GM12878 (cell line): ENCODE data around the gene RASGRP3. TPM values are rescaled to one million over a fixed set of nuclear protein-coding genes. Genes with fewer than 3 reads are reported as not detected.

ENCODE experiments used
- ATAC-seq: fragments of 200-7000 bp; cut with Tn5 transposase; 3 replicates; pipeline ENCODE4 v1.9.1; 2020; ENCODE audit warnings: mild to moderate bottlenecking, moderate library complexity
- BruUV-seq: library from RNA; stranded (reverse); fragments of 400-500 nt; replicated peaks from 2 replicates; lab custom pipeline; 2021; lab: Mats Ljungman, UMichigan
- CTCF ChIA-PET: fragments of 300-600 bp; sonication (Branson Sonifier 250); formaldehyde crosslinking; extraction: SDS; loops from one replicate; lab custom pipeline; 2021; ENCODE audit warnings: inconsistent platforms; lab: Yijun Ruan, JAX
- POLR2A ChIA-PET: fragments of 350-600 bp; formaldehyde crosslinking; extraction: SDS; loops from one replicate; lab custom pipeline; 2021; ENCODE audit warnings: inconsistent platforms; lab: Charles Lee
- RAD21 ChIA-PET: fragments of 300-600 bp; sonication (Branson Sonifier 250); formaldehyde crosslinking; loops from one replicate; lab custom pipeline; 2023; ENCODE audit warnings: antibody characterized with exemption; ENCODE audit not compliant: unreplicated experiment; lab: Charles Lee
- SMC1A ChIA-PET: fragments of 300-600 bp; sonication (Branson Sonifier 250); formaldehyde crosslinking; loops from one replicate; lab custom pipeline; 2023; ENCODE audit not compliant: unreplicated experiment, uncharacterized antibody; lab: Charles Lee
- DNase-seq: peaks from one replicate; pipeline ENCODE4 v3.0.0-alpha.2; 2011; ENCODE audit warnings: low read depth, low spot score
- FAIRE-seq: peaks from 3 replicates; lab custom pipeline; 2011; peaks lifted over from hg19 to GRCh38; lab: Jason Lieb, UNC
- H2AFZ ChIP-seq: 2 replicates; pipeline ENCODE4 v1.6.0; 2011; ENCODE audit warnings: low read depth, low read length, control low read depth; ENCODE audit not compliant: control insufficient read depth
- H3K27ac ChIP-seq: 2 replicates; pipeline ENCODE4 v1.5.1; 2011; ENCODE audit warnings: control low read depth; ENCODE audit not compliant: control insufficient read depth, insufficient read depth
- H3K27me3 ChIP-seq, 2 experiments: replicated peaks in 1 of 2; 2 replicates each; pipeline versions ENCODE4 v1.6.0 to v1.6.1; 2011; ENCODE audit warnings: low read length in 1 of 2; ENCODE audit not compliant: control insufficient read depth in 2 of 2, insufficient read depth in 2 of 2
- H3K36me3 ChIP-seq, 2 experiments: 2 replicates each; pipeline ENCODE4 v1.5.1; 2011; ENCODE audit warnings: low read length in 1 of 2; ENCODE audit not compliant: control insufficient read depth in 2 of 2, insufficient read depth in 2 of 2
- H3K4me1 ChIP-seq: 2 replicates; pipeline ENCODE4 v1.6.1; 2011; ENCODE audit warnings: mild to moderate bottlenecking, low read length, moderate library complexity, mixed read lengths; ENCODE audit not compliant: control insufficient read depth, insufficient read depth
- H3K4me2 ChIP-seq: 2 replicates; pipeline ENCODE4 v1.6.0; 2011; ENCODE audit warnings: control low read depth; ENCODE audit not compliant: control insufficient read depth, insufficient read depth
- H3K4me3 ChIP-seq: fragments of 200-600 bp; sonication (generic); 2 replicates; pipeline ENCODE4 v1.5.1; 2016
- H3K79me2 ChIP-seq: 2 replicates; pipeline ENCODE4 v1.6.0; 2011; ENCODE audit warnings: low read length; ENCODE audit not compliant: control insufficient read depth, insufficient read depth
- H3K9ac ChIP-seq: 2 replicates; pipeline ENCODE4 v1.8.0; 2011; ENCODE audit warnings: low read length, control low read depth, mixed read lengths; ENCODE audit not compliant: control insufficient read depth, insufficient read depth
- H3K9me3 ChIP-seq: replicated peaks from 3 replicates; pipeline ENCODE4 v1.5.1; 2011; ENCODE audit warnings: mild to moderate bottlenecking, low read length; ENCODE audit not compliant: control insufficient read depth, insufficient read depth
- H4K20me1 ChIP-seq: 2 replicates; pipeline ENCODE4 v1.6.0; 2011; ENCODE audit not compliant: control insufficient read depth, insufficient read depth
- CBFB ChIP-seq: IDR thresholded peaks from 2 replicates; pipeline ENCODE4 v1.6.1; 2016; ENCODE audit warnings: antibody characterized with exemption, low read depth
- CREM ChIP-seq: IDR thresholded peaks from 2 replicates; pipeline ENCODE4 v1.6.1; 2014; ENCODE audit warnings: antibody characterized with exemption, low read depth
- E2F4 ChIP-seq: IDR thresholded peaks from 2 replicates; pipeline ENCODE4 v1.6.1; 2012; ENCODE audit warnings: low read depth, low read length, improper control_type of control experiment
- ESRRA ChIP-seq: IDR thresholded peaks from 2 replicates; pipeline ENCODE4 v1.6.1; 2012; ENCODE audit warnings: mild to moderate bottlenecking, low read length, improper control_type of control experiment
- JUND ChIP-seq: IDR thresholded peaks from 2 replicates; pipeline ENCODE4 v1.6.1; 2012; ENCODE audit warnings: low read depth, mild to moderate bottlenecking, low read length, improper control_type of control experiment, moderate library complexity
- KAT2A ChIP-seq: conservative IDR thresholded peaks from 2 replicates; pipeline ENCODE4 v1.6.1; 2011; ENCODE audit warnings: low read depth, low read length; ENCODE audit not compliant: control insufficient read depth
- LARP7 ChIP-seq: fragments of 450-650 bp; IDR thresholded peaks from 2 replicates; pipeline ENCODE4 v1.6.1; 2017; ENCODE audit warnings: mild to moderate bottlenecking
- MLLT1 ChIP-seq: fragments of 450-650 bp; IDR thresholded peaks from 2 replicates; pipeline ENCODE4 v1.6.1; 2016; ENCODE audit warnings: mild to moderate bottlenecking
- NFXL1 ChIP-seq: fragments of 450-650 bp; IDR thresholded peaks from 2 replicates; pipeline ENCODE4 v1.6.1; 2017; ENCODE audit warnings: antibody characterized with exemption, mild to moderate bottlenecking, borderline replicate concordance
- PBX3 ChIP-seq: IDR thresholded peaks from 2 replicates; pipeline ENCODE4 v1.6.1; 2011; ENCODE audit warnings: mild to moderate bottlenecking, low read depth, low read length, moderate library complexity; ENCODE audit not compliant: insufficient replicate concordance
- POLR2AphosphoS5 ChIP-seq: IDR thresholded peaks from 2 replicates; pipeline ENCODE4 v1.6.1; 2011; ENCODE audit warnings: mild to moderate bottlenecking, low read length, inconsistent platforms
- SMAD1 ChIP-seq: fragments of 450-650 bp; IDR thresholded peaks from 2 replicates; pipeline ENCODE4 v1.6.1; 2018; ENCODE audit warnings: mild to moderate bottlenecking, low read depth; ENCODE audit not compliant: partially characterized antibody
- USF1 ChIP-seq: IDR thresholded peaks from 2 replicates; pipeline ENCODE4 v1.6.1; 2011; ENCODE audit warnings: borderline replicate concordance, low read depth, mild to moderate bottlenecking, moderate library complexity, mixed read lengths, low read length; ENCODE audit not compliant: insufficient read depth; ENCODE audit errors: extremely low read length
- USF2 ChIP-seq: IDR thresholded peaks from 2 replicates; pipeline ENCODE4 v1.6.1; 2011; ENCODE audit warnings: low read depth, low read length, improper control_type of control experiment, borderline replicate concordance
- WGBS: methylation state at CpG from one replicate; pipeline ENCODE4 v1.1.6; 2016; ENCODE audit warnings: low lambda C conversion rate; ENCODE audit not compliant: insufficient replicate concordance, insufficient coverage; ENCODE audit errors: missing lambda C conversion rate; 5-methylcytosine and 5-hydroxymethylcytosine counted together
- in situ Hi-C: fragments of 300-500 bp; cut with MboI; formaldehyde crosslinking; loops from 9 replicates; pipeline ENCODE4 v1.14.3; 2018; ENCODE audit warnings: mixed read lengths
- intact Hi-C: fragments of 100-400 bp; cut with micrococcal nuclease; formaldehyde crosslinking; loops from one replicate; pipeline ENCODE4 v1.14.2; 2022; ENCODE audit not compliant: unreplicated experiment
- polyA plus RNA-seq, 11 experiments: library from polyadenylated mRNA; depleted of rRNA in 4 of 11; unstranded in 6 of 11; stranded (reverse) in 5 of 11; fragments of >200 nt; fragmentation: Nextera tagmentation in 4 of 11; fragmentation: Illumina TruSeq in 1 of 11; extraction: Ambion mirVana in 4 of 11; extraction: Trizol in 1 of 11; gene quantifications; 1 replicate in 1 of 11; 2 replicates in 10 of 11; pipeline versions ENCODE4 v1.2.1 to v1.2.3, GENCODE V29; 2011 to 2016; ENCODE audit warnings: inconsistent platforms in 2 of 11, missing spikeins in 2 of 11, low read depth in 1 of 11
- total RNA-seq, 4 experiments: library from RNA; depleted of rRNA in 3 of 4; stranded (reverse); fragments of >200 nt in 3 of 4; fragmentation: Illumina TruSeq in 1 of 4; extraction: Trizol in 1 of 4; gene quantifications; 2 replicates each; pipeline versions ENCODE4 v1.2.1 to v1.2.3, GENCODE V29; 2013 to 2021

RASGRP3 gene
- total and polyA plus RNA-seq, 10 of the 15 experiments (the other 5 are each of a cell fraction or from before 2014, with no cell fraction given): 31.6 to 106 (median 64.7) TPM

GRCh38 chr2:33458248-33458819 is 18.1 kb upstream of the RASGRP3 start:
- Histone ChIP-seq H3K27ac (no peak overlapping the region), H3K9ac (no peak overlapping the region), H3K79me2 (no peaks in the 10 kb centered on the region), H3K4me2 (no peak overlapping the region), H2AFZ (no peak overlapping the region), H3K4me1 (no peaks in the 10 kb centered on the region), H4K20me1 (no peaks in the 10 kb centered on the region), H3K27me3 (no peaks in the 10 kb centered on the region), H3K9me3 (no peaks in the 10 kb centered on the region; the same call in 2 of the 3 replicates), H3K36me3 (no peaks in the 10 kb centered on the region), H3K4me3 (no peak overlapping the region)
- TF ChIP-seq SMAD1 (no peak), MLLT1 (no peak), JUND (no peak), LARP7 (no peak), ESRRA (no peak), CREM (no peak), KAT2A (no peak), POLR2AphosphoS5 (no peak), USF1 (no peak), NFXL1 (no peak), CBFB (no peak), PBX3 (no peak), E2F4 (no peak), USF2 (no peak)
- in situ Hi-C loops (no loop called here), intact Hi-C loops (no loop called here)
- RAD21 ChIA-PET: interaction anchor here (0.9 to 2.1 kb wide), 4 partner anchors 17 to 125 kb away, joined by 3 to 8 read pairs (median 4); no protein-coding TSS in a partner anchor
- BruUV-seq: no TSS peak
- POLR2A ChIA-PET: interaction anchor here (1.1 kb wide), 1 partner anchor 29 kb away, joined by 3 read pairs; no protein-coding TSS in a partner anchor
- DNase-seq (no peak), FAIRE-seq (no peak), ATAC-seq (no peak)
- CTCF ChIA-PET: interaction anchor here (0.7 to 2.0 kb wide), 4 partner anchors 14 to 24 kb away, joined by 3 to 14 read pairs (median 4); partner anchors contain the start of gene RASGRP3
- WGBS: 98% methylated on average over 3 of the region's 3 CpGs
- SMC1A ChIA-PET: interaction anchor here (0.8 to 1.1 kb wide), 5 partner anchors 13 to 125 kb away, joined by 3 to 5 read pairs (median 3); no protein-coding TSS in a partner anchor
